ENCODE data around the gene MGAT2. TPM values are rescaled to one million over a fixed set of nuclear protein-coding genes. Genes with fewer than 3 reads are reported as not detected.
A peak's percentile ranks its signal among the peaks of the same experiment; 100 is the strongest.

MGAT2 gene
- total RNA-seq, 6 donors from 2014 or later = 14.7 to 41.7 (median 25.5) TPM

DNA sequence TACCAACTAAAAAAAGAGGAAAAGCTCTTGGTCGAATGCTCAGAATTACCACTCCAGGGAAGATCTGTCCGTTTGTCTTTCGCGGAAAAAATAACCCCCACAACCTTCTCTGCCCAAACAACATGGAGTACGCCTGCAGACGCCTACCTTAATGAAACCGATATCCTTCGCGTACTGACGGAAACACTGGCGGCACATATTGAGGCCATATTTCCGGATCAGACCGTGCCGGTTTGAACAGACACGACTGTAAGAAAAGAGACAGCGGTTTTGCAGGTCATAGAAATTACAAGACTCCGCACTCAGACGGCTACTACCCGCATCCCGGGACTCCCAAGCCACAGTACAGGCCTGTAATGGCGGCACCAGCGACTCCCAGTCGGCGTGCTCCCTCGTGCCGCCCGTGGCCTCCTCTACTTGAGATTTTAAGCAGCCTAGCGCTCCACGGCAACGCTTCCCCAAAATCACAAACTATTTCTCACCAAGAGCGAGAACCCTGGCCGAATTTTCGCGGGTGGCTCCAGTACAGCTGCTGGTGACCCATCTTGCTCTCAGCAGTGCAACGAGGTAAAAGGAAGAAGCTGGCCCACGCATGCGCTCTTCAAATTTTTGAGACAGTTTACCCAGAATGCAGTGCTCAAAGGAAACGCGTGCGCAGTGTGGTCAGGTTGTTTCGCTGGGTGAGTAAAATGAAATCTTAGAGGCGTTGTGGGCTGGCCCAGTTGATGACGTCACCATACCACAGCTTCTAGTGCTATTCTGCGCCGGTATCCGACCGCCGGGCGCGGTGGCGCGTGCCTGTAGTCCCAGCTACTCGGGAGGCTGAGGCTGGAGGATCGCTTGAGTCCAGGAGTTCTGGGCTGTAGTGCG, 34.6 kb upstream of the MGAT2 start, which contains the start of gene RPS29:
TSS of gene RPS29 (minus strand) at position 578 of the 870 bp plus-strand sequence. CDS start at position 544, 34 bp downstream.
- TF ChIP-seq, protein P1, sequence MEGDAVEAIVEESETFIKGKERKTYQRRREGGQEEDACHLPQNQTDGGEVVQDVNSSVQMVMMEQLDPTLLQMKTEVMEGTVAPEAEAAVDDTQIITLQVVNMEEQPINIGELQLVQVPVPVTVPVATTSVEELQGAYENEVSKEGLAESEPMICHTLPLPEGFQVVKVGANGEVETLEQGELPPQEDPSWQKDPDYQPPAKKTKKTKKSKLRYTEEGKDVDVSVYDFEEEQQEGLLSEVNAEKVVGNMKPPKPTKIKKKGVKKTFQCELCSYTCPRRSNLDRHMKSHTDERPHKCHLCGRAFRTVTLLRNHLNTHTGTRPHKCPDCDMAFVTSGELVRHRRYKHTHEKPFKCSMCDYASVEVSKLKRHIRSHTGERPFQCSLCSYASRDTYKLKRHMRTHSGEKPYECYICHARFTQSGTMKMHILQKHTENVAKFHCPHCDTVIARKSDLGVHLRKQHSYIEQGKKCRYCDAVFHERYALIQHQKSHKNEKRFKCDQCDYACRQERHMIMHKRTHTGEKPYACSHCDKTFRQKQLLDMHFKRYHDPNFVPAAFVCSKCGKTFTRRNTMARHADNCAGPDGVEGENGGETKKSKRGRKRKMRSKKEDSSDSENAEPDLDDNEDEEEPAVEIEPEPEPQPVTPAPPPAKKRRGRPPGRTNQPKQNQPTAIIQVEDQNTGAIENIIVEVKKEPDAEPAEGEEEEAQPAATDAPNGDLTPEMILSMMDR (IDR thresholded peaks at IDR 0.05) = no peak
- TF ChIP-seq POLR2AphosphoS5 (IDR thresholded peaks at IDR 0.05) = peak; percentile 91 to 96
- peak in 1 of 4 donors; percentile 14 for TF ChIP-seq EP300 (IDR thresholded peaks at IDR 0.05)
- peak in 3 of 4 donors; percentile 79 to 96 (median 95) for TF ChIP-seq POLR2A (IDR thresholded peaks at IDR 0.05)
- H3K4me1 ChIP-seq = peaks cover 26 to 33% (median 32%) of the 10 kb centered on the region in 4 donors

DNA sequence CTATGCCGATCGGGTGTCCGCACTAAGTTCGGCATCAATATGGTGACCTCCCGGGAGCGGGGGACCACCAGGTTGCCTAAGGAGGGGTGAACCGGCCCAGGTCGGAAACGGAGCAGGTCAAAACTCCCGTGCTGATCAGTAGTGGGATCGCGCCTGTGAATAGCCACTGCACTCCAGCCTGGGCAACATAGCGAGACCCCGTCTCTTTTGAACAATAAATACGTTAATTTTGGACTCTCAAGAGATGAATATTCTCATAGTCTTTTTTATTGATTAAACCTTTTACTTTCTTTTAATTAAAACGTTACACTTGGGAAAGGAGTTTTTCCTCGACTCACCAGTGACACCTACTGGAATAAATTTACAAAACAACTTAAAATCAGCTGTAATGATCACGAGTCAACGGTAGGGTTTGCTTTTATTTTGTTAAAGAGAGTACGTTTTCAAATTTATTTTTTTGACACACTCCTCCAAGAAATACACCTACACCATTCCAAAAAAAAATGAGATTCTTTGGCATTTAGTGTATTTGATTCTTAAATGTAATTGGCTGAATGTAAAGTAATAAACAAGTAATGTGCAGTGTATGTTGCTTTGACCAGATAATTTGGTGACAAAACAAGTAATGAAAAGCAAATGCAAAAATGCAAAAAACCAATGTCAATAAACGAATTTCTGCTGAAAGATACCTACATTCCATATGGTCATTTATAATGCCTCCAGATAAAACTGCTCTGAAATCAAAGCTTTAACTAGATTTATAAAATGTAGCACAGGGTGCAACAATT, 33.7 kb upstream of the MGAT2 start:
- peaks cover 0 to 30% (median 14%) of the 10 kb centered on the region in 4 donors for H3K36me3 ChIP-seq
- H3K27ac ChIP-seq = peak overlapping the region; percentile 92 to 95 (median 94)
- WGBS, 2 donors = 2 to 3% methylated on average over 12 to 14 of the region's 21 CpGs
- no peaks in the 10 kb centered on the region for H3K27me3 ChIP-seq
- H3K4me3 ChIP-seq = peak overlapping the region in 3 of 4 donors; percentile 73 to 83 (median 81)
- no peaks in the 10 kb centered on the region for H3K9me3 ChIP-seq
- peak; percentile 78 to 80 for ATAC-seq (ENCODE audit: low FRiP score in 2 of 2)
- TF ChIP-seq, protein P1 (IDR thresholded peaks at IDR 0.05) = peak; percentile 67 to 87 (median 76)
- no peak for TF ChIP-seq EP300 (IDR thresholded peaks at IDR 0.05)
- DNase-seq = peak in 1 of 2 donors; percentile 25
- H3K4me1 ChIP-seq = peaks cover 24 to 33% (median 32%) of the 10 kb centered on the region in 4 donors

More for the DNA sequence above, 34.6 kb upstream of the MGAT2 start, which contains the start of gene RPS29:
- ATAC-seq (ENCODE audit: low FRiP score in 2 of 2) (peak; percentile 98), DNase-seq (peak; percentile 97 to 98)
- H3K27ac ChIP-seq = peak within 1 kb of the TSS; percentile 92 to 95 (median 94)
- H3K27me3 ChIP-seq = no peaks in the 10 kb centered on the region
- H3K36me3 ChIP-seq = peaks cover 0 to 31% (median 14%) of the 10 kb centered on the region in 4 donors
- 0% methylated on average over 26 to 53 of the region's 55 CpGs for WGBS, 2 donors
- H3K9me3 ChIP-seq = no peaks in the 10 kb centered on the region
- H3K4me3 ChIP-seq = peak within 1 kb of the TSS; percentile 72 to 83 (median 77)

DNA sequence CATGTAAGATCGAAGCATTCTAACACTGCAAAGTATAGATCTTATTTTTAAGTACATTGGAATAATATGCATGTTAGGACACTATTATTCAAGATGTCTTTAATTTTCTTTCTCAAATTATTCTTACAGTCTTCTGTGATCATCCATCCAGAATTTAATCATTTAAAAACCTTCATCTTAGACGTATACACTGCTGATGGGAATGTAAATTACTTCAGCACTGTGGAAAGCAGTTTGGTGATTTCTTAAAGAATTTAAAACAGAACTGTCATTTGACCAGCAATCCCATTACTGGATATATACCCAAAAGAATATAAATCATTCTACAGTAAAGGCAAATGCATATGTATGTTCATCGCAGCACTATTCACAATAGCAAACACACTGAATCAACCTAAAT, 31.2 kb upstream of the MGAT2 start:
- Histone ChIP-seq H3K4me1 (peaks cover 10 to 12% (median 11%) of the 10 kb centered on the region in 4 donors), H3K9me3 (no peaks in the 10 kb centered on the region), H3K36me3 (peaks cover 0 to 5% (median under 1%) of the 10 kb centered on the region in 4 donors), H3K4me3 (no peak overlapping the region), H3K27ac (no peak overlapping the region), H3K27me3 (no peaks in the 10 kb centered on the region)
- no peak for ATAC-seq (ENCODE audit: low FRiP score in 2 of 2)
- DNase-seq = no peak
- 91 to 92% methylated on average over 3 of the region's 3 CpGs for WGBS, 2 donors
- TF ChIP-seq, protein P1 (IDR thresholded peaks at IDR 0.05) = no peak
- TF ChIP-seq POLR2A (IDR thresholded peaks at IDR 0.05) (no peak), POLR2AphosphoS5 (IDR thresholded peaks at IDR 0.05) (no peak), EP300 (IDR thresholded peaks at IDR 0.05) (no peak)

DNA sequence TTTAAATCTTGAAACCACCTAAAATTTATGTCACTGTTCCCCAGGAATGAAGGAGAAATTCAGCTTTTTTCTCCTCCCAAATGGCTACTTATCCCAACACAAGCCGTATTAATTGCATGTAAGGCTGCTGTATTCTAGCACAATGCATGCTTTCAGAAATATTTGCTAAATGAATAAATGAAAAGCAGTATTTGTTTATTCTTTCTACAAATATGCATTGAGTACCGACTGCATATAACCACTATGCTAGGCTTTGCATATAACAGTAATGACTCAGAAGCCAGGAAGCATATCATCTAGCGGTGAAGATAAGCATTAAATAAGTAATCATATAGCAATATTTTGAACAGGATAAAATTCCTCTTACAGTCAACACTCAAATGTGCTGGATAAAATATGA, 27.6 kb upstream of the MGAT2 start:
- Histone ChIP-seq H3K9me3 (no peaks in the 10 kb centered on the region), H3K4me1 (peaks cover 0 to 25% (median 4%) of the 10 kb centered on the region in 4 donors), H3K4me3 (no peak overlapping the region), H3K36me3 (no peaks in the 10 kb centered on the region), H3K27ac (no peak overlapping the region), H3K27me3 (no peaks in the 10 kb centered on the region)
- DNase-seq (no peak), ATAC-seq (ENCODE audit: low FRiP score in 2 of 2) (no peak)
- TF ChIP-seq POLR2A (IDR thresholded peaks at IDR 0.05) = no peak
- TF ChIP-seq, protein P1 (IDR thresholded peaks at IDR 0.05) = no peak
- no peak for TF ChIP-seq EP300 (IDR thresholded peaks at IDR 0.05)
- TF ChIP-seq POLR2AphosphoS5 (IDR thresholded peaks at IDR 0.05) = no peak
- WGBS, 2 donors = 84 to 90% methylated on average over 3 of the region's 3 CpGs

Measured in upper lobe of left lung (tissue), 6 donors.